Right cardiac atrium (tissue), 5 donors: ENCODE measurements around the gene RRP9. TPM values are rescaled to one million over a fixed set of nuclear protein-coding genes. Genes with fewer than 3 reads are reported as not detected.

Experiments
- ATAC-seq, 2 donors: fragments of 200-7000 bp; cut with Tn5 transposase; one replicate each; pipeline versions ENCODE4 v1.8.0 to v1.9.1; 2020; ENCODE audit warnings: moderate library complexity in 2 of 2, mild to moderate bottlenecking in 1 of 2
- DNase-seq, 3 donors: peaks; one replicate each; pipeline ENCODE4 v3.0.0-alpha.2; 2020
- H3K27ac ChIP-seq: one replicate; pipeline ENCODE4 v1.5.1; 2013; ENCODE audit warnings: mild to moderate bottlenecking, low read length, control low read depth, moderate library complexity
- H3K27me3 ChIP-seq: one replicate; pipeline ENCODE4 v1.6.1; 2013; ENCODE audit not compliant: control insufficient read depth, insufficient read depth
- H3K4me1 ChIP-seq: one replicate; pipeline ENCODE4 v1.6.1; 2013; ENCODE audit warnings: low read length; ENCODE audit not compliant: control insufficient read depth, insufficient read depth
- H3K4me3 ChIP-seq: one replicate; pipeline ENCODE4 v1.5.1; 2013; ENCODE audit warnings: low read length, control low read depth
- H3K9me3 ChIP-seq: one replicate; pipeline ENCODE4 v1.6.1; 2013; ENCODE audit warnings: low read length; ENCODE audit not compliant: control insufficient read depth
- WGBS: extraction: QIAGEN DNeasy Blood & Tissue Kit; methylation state at CpG from one replicate; pipeline ENCODE4 v1.1.7; 2013; 5-methylcytosine and 5-hydroxymethylcytosine counted together
- intact Hi-C, 4 donors: fragments of 100-400 bp; cut with DNase I; formaldehyde crosslinking; loops; one replicate each; pipeline versions ENCODE4 v1.11.0 to v1.14.0; 2022 to 2023
- polyA plus RNA-seq: library from polyadenylated mRNA; stranded (reverse); fragments of 200-250 nt; gene quantifications from one replicate; pipeline ENCODE4 v1.2.3, GENCODE V29; 2013
- total RNA-seq, 4 donors: library from RNA; stranded (reverse); fragmentation: NEBNext Ultra II Directional; extraction: Animal tissue kit (Norgen Biotek cat#: 25700); gene quantifications; one replicate each; pipeline ENCODE4 v1.2.1, GENCODE V29; 2021
- donor health status: healthy with polysubstance abuse.
- donor health status: DM: no; HTN: yes; CAD: no.
- donor health status: DM: no; HTN: no; CAD: no.
- donor health status: DM: no; HTN: yes; CAD: no; lungs with severe emphysema.
- donor health status: DM: yes; HTN: yes; CAD: no.

The RRP9 gene
- total and polyA plus RNA-seq, 5 donors = 7.0 to 13.9 (median 9.4) TPM

- Histone ChIP-seq H3K4me1 (peaks cover 2% of the 10 kb centered on the region), H3K9me3 (no peaks in the 10 kb centered on the region), H3K27ac (no peak overlapping the region), H3K27me3 (no peaks in the 10 kb centered on the region), H3K4me3 (no peak overlapping the region)
- WGBS = 84% methylated on average over 1 of the region's 1 CpG
- ATAC-seq (no peak), DNase-seq (no peak)
- intact Hi-C loops = no loop called here
Measured at GRCh38 chr3:51954713-51955112, 13.0 kb upstream of the RRP9 start.

GRCh38 chr3:51954105-51954504 lies 12.4 kb upstream of the RRP9 start:
- WGBS = 67% methylated on average over 6 of the region's 6 CpGs

GRCh38 chr3:51953445-51953844 lies 11.7 kb upstream of the RRP9 start:
- Histone ChIP-seq H3K9me3 (no peaks in the 10 kb centered on the region), H3K4me3 (no peak overlapping the region), H3K4me1 (peaks cover 2% of the 10 kb centered on the region), H3K27me3 (no peaks in the 10 kb centered on the region), H3K27ac (no peak overlapping the region)
- DNase-seq (no peak), ATAC-seq (no peak)
- 59% methylated on average over 3 of the region's 3 CpGs for WGBS
- intact Hi-C loops = no loop called here

More at GRCh38 chr3:51954105-51954504, 12.4 kb upstream of the RRP9 start:
- intact Hi-C loops = no loop called here
- no peak overlapping the region for H3K27ac ChIP-seq
- ATAC-seq (no peak), DNase-seq (no peak)
- no peaks in the 10 kb centered on the region for H3K27me3 ChIP-seq
- H3K9me3 ChIP-seq = no peaks in the 10 kb centered on the region
- no peak overlapping the region for H3K4me3 ChIP-seq
- H3K4me1 ChIP-seq = peaks cover 2% of the 10 kb centered on the region

GRCh38 chr3:51950899-51951298 lies 9.2 kb upstream of the RRP9 start:
- 95% methylated on average over 2 of the region's 2 CpGs for WGBS
- intact Hi-C loops = no loop called here
- Histone ChIP-seq H3K27me3 (no peaks in the 10 kb centered on the region), H3K27ac (no peak overlapping the region), H3K4me3 (no peak overlapping the region), H3K4me1 (peaks cover 2% of the 10 kb centered on the region), H3K9me3 (no peaks in the 10 kb centered on the region)
- DNase-seq = no peak
- no peak for ATAC-seq

GRCh38 chr3:51949121-51949520 lies 7.4 kb upstream of the RRP9 start:
- ATAC-seq = no peak
- H3K27ac ChIP-seq = no peak overlapping the region
- intact Hi-C loops = no loop called here
- H3K27me3 ChIP-seq = no peaks in the 10 kb centered on the region
- H3K4me3 ChIP-seq = no peak overlapping the region
- 94% methylated on average over 5 of the region's 5 CpGs for WGBS
- H3K9me3 ChIP-seq = no peaks in the 10 kb centered on the region
- peak in 1 of 3 donors; percentile 18 for DNase-seq
- H3K4me1 ChIP-seq = no peaks in the 10 kb centered on the region

- intact Hi-C loops = no loop called here
- peaks cover 2% of the 10 kb centered on the region for H3K4me1 ChIP-seq
- ATAC-seq (no peak), DNase-seq (peak in 1 of 3 donors; percentile 35)
- H3K27me3 ChIP-seq = no peaks in the 10 kb centered on the region
- H3K4me3 ChIP-seq = no peak overlapping the region
- WGBS = 93% methylated on average over 10 of the region's 10 CpGs
- H3K9me3 ChIP-seq = no peaks in the 10 kb centered on the region
- H3K27ac ChIP-seq = no peak overlapping the region
Measured at GRCh38 chr3:51948016-51948580, 6.4 kb upstream of the RRP9 start.

- ATAC-seq (no peak), DNase-seq (peak in 1 of 3 donors; percentile 37)
- H3K27ac ChIP-seq = no peak overlapping the region
- 80% methylated on average over 13 of the region's 13 CpGs for WGBS
- H3K4me3 ChIP-seq = no peak overlapping the region
- no peaks in the 10 kb centered on the region for H3K27me3 ChIP-seq
- intact Hi-C loops = no loop called here
- H3K4me1 ChIP-seq = peaks cover 2% of the 10 kb centered on the region
- H3K9me3 ChIP-seq = no peaks in the 10 kb centered on the region
Measured at GRCh38 chr3:51947215-51947900, 5.7 kb upstream of the RRP9 start.

GRCh38 chr3:51946796-51947195 lies 5.1 kb upstream of the RRP9 start:
- Histone ChIP-seq H3K4me1 (peaks cover 2% of the 10 kb centered on the region), H3K4me3 (no peak overlapping the region), H3K9me3 (no peaks in the 10 kb centered on the region), H3K27ac (no peak overlapping the region), H3K27me3 (no peaks in the 10 kb centered on the region)
- DNase-seq (no peak), ATAC-seq (no peak)
- intact Hi-C loops = no loop called here
- 74% methylated on average over 4 of the region's 4 CpGs for WGBS

- WGBS = 94% methylated on average over 14 of the region's 14 CpGs
- ATAC-seq (no peak), DNase-seq (no peak)
- Histone ChIP-seq H3K27ac (no peak overlapping the region), H3K27me3 (no peaks in the 10 kb centered on the region), H3K9me3 (no peaks in the 10 kb centered on the region), H3K4me3 (no peak overlapping the region), H3K4me1 (peaks cover 2% of the 10 kb centered on the region)
- intact Hi-C loops = no loop called here
Measured at GRCh38 chr3:51945926-51946705, 4.4 kb upstream of the RRP9 start.

GRCh38 chr3:51945031-51945840 lies 3.5 kb upstream of the RRP9 start:
- no peaks in the 10 kb centered on the region for H3K9me3 ChIP-seq
- 85% methylated on average over 18 of the region's 18 CpGs for WGBS
- H3K4me3 ChIP-seq = no peak overlapping the region
- H3K27ac ChIP-seq = no peak overlapping the region
- H3K27me3 ChIP-seq = no peaks in the 10 kb centered on the region
- intact Hi-C loops = no loop called here
- DNase-seq (no peak), ATAC-seq (no peak)
- H3K4me1 ChIP-seq = peaks cover 2% of the 10 kb centered on the region
